ENCODE measurements around the gene FGF14.

Gene FGF14

GRCh38 chr13:102136735-102137296 lies 265.0 kb downstream of the FGF14 start:
- H3K27ac ChIP-seq: no peak overlapping the region
- no peak for TF ChIP-seq CTCF (IDR thresholded peaks at IDR 0.05)
- no peak for TF ChIP-seq ZFX (IDR thresholded peaks at IDR 0.05; ENCODE audit: borderline replicate concordance)

GRCh38 chr13:102132777-102133295 lies 269.0 kb downstream of the FGF14 start:
- H3K27ac ChIP-seq: no peak overlapping the region
- TF ChIP-seq CTCF (IDR thresholded peaks at IDR 0.05) (no peak), ZFX (IDR thresholded peaks at IDR 0.05; ENCODE audit: borderline replicate concordance) (no peak)

- no peak for TF ChIP-seq CTCF (IDR thresholded peaks at IDR 0.05)
- no peak for TF ChIP-seq ZFX (IDR thresholded peaks at IDR 0.05; ENCODE audit: borderline replicate concordance)
- no peak overlapping the region for H3K27ac ChIP-seq
Observed at GRCh38 chr13:102131246-102131645, 270.6 kb downstream of the FGF14 start.

GRCh38 chr13:102128216-102128810 lies 273.5 kb downstream of the FGF14 start:
- no peak for TF ChIP-seq CTCF (IDR thresholded peaks at IDR 0.05)
- TF ChIP-seq ZFX (IDR thresholded peaks at IDR 0.05; ENCODE audit: borderline replicate concordance): no peak
- no peak overlapping the region for H3K27ac ChIP-seq

- no peak overlapping the region for H3K27ac ChIP-seq
- TF ChIP-seq ZFX (IDR thresholded peaks at IDR 0.05; ENCODE audit: borderline replicate concordance) (no peak), CTCF (IDR thresholded peaks at IDR 0.05) (no peak)
Observed at GRCh38 chr13:102127153-102127552, 274.7 kb downstream of the FGF14 start.

GRCh38 chr13:102122147-102122546 lies 279.7 kb downstream of the FGF14 start:
- TF ChIP-seq CTCF (IDR thresholded peaks at IDR 0.05): no peak
- no peak for TF ChIP-seq ZFX (IDR thresholded peaks at IDR 0.05; ENCODE audit: borderline replicate concordance)
- no peak overlapping the region for H3K27ac ChIP-seq

GRCh38 chr13:102117175-102117831 lies 284.5 kb downstream of the FGF14 start:
- no peak overlapping the region for H3K27ac ChIP-seq
- TF ChIP-seq CTCF (IDR thresholded peaks at IDR 0.05) (no peak), ZFX (IDR thresholded peaks at IDR 0.05; ENCODE audit: borderline replicate concordance) (no peak)

Data from 22Rv1 (cell line).